ENCODE measurements around the gene HNRNPU. TPM values are rescaled to one million over a fixed set of nuclear protein-coding genes. Genes with fewer than 3 reads are reported as not detected.

The HNRNPU gene
- total and polyA plus RNA-seq, 2 of the 13 experiments (the other 11 are each of a cell fraction or from before 2014, with no cell fraction given), result 101 to 508 TPM

DNA sequence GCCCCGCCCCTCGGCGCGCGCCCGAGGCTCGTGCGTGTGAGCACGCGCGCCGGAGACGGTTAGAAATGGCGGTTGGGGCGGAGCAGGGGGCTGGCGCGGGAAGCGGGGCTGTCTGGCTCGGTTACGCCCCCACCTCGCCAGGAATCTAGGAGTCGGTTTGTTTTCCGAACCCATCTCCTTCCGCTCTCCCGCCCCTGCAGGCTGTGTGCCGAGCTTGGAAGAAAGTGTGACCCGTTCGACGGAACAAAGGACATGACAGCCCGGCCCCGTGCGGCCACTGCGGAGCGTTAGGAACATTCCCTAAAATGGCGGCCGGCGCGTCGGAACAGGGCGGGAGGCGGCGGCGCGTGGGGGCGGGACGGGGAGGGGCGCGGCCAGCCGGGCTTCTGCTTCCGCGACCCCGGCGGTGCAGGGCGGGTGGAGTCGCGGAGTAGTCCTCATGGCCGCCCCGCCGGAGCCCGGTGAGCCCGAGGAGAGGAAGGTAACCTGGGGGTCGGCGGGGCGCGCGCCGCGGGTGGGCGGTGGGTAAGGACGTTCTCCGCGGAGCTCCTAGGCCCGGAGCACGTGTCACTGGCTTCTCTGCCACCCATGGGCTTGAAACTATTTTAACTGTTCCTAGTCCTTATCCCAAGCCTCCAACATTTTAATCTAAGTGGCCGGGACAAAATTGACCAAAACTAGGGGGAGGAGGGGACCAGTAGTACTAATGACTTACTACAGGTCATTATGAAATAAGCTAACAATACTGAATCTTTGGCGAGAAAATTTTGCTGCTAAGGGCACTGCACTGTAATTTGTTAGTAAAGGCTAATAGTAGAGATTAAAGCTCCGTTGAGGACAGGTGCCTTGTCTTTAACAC is 28.8 kb downstream of the HNRNPU start, which contains the start of gene COX20 (continued):
- TF ChIP-seq KAT8 (CRISPR knock-in tag; IDR thresholded peaks at IDR 0.05), result peak; percentile 88
- no peak for TF ChIP-seq RNF219 (CRISPR knock-in tag; IDR thresholded peaks at IDR 0.05)
- no peak for TF ChIP-seq TAF15 (IDR thresholded peaks at IDR 0.05; ENCODE audit: low read depth, low read length, poor library complexity, severe bottlenecking)
- no peak for TF ChIP-seq RAD51 (IDR thresholded peaks at IDR 0.05; ENCODE audit: borderline replicate concordance)
- TF ChIP-seq BRD4 (CRISPR knock-in tag; IDR thresholded peaks at IDR 0.05), result no peak; the same call in 1 of the 2 replicates
- TF ChIP-seq SP1 (IDR thresholded peaks at IDR 0.05), result no peak
- TF ChIP-seq SP1 (CRISPR knock-in tag; IDR thresholded peaks at IDR 0.05), result peak; percentile 65
- no peak; the same call in 1 of the 2 replicates for TF ChIP-seq ZNF629 (CRISPR knock-in tag; conservative IDR thresholded peaks at IDR 0.05)
- TF ChIP-seq, protein P1, sequence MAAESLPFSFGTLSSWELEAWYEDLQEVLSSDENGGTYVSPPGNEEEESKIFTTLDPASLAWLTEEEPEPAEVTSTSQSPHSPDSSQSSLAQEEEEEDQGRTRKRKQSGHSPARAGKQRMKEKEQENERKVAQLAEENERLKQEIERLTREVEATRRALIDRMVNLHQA (CRISPR knock-in tag; IDR thresholded peaks at IDR 0.05), result no peak
- TF ChIP-seq ZMYM2 (CRISPR knock-in tag; IDR thresholded peaks at IDR 0.05), result no peak
- TF ChIP-seq, protein P2, sequence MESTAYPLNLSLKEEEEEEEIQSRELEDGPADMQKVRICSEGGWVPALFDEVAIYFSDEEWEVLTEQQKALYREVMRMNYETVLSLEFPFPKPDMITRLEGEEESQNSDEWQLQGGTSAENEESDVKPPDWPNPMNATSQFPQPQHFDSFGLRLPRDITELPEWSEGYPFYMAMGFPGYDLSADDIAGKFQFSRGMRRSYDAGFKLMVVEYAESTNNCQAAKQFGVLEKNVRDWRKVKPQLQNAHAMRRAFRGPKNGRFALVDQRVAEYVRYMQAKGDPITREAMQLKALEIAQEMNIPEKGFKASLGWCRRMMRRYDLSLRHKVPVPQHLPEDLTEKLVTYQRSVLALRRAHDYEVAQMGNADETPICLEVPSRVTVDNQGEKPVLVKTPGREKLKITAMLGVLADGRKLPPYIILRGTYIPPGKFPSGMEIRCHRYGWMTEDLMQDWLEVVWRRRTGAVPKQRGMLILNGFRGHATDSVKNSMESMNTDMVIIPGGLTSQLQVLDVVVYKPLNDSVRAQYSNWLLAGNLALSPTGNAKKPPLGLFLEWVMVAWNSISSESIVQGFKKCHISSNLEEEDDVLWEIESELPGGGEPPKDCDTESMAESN (CRISPR knock-in tag; conservative IDR thresholded peaks at IDR 0.05), result 0 out of 2 replicates have a peak, but pooled peaks have one; percentile 15
- TF ChIP-seq ZBTB20 (CRISPR knock-in tag; IDR thresholded peaks at IDR 0.05; ENCODE audit: borderline replicate concordance, low read depth), result peak; percentile 49; the same call in 1 of the 2 replicates
- TF ChIP-seq GATA4 (IDR thresholded peaks at IDR 0.05; ENCODE audit: borderline replicate concordance, low read depth), result no peak
- TF ChIP-seq, protein P3, sequence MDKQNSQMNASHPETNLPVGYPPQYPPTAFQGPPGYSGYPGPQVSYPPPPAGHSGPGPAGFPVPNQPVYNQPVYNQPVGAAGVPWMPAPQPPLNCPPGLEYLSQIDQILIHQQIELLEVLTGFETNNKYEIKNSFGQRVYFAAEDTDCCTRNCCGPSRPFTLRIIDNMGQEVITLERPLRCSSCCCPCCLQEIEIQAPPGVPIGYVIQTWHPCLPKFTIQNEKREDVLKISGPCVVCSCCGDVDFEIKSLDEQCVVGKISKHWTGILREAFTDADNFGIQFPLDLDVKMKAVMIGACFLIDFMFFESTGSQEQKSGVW (CRISPR knock-in tag; IDR thresholded peaks at IDR 0.05; ENCODE audit: borderline replicate concordance), result no peak
- TF ChIP-seq DMAP1 (CRISPR knock-in tag; IDR thresholded peaks at IDR 0.05), result peak; percentile 95
- peak; percentile 30; the same call in 1 of the 2 replicates for TF ChIP-seq GATAD1 (CRISPR knock-in tag; IDR thresholded peaks at IDR 0.05)
- no peak for TF ChIP-seq JARID2 (CRISPR knock-in tag; IDR thresholded peaks at IDR 0.05; ENCODE audit: insufficient replicate concordance)
- no peak for TF ChIP-seq XRCC5 (optimal IDR thresholded peaks at IDR 0.05; ENCODE audit: low read length)
- 0 out of 2 replicates have a peak, but pooled peaks have one; percentile 20 for TF ChIP-seq ZNF292 (CRISPR knock-in tag; IDR thresholded peaks at IDR 0.05; ENCODE audit: borderline replicate concordance, low read depth)
- no peak for TF ChIP-seq HNF4G (IDR thresholded peaks at IDR 0.05; ENCODE audit: borderline replicate concordance, low read depth, low read length)
- no peak for TF ChIP-seq HNF4G (CRISPR knock-in tag; IDR thresholded peaks at IDR 0.05; ENCODE audit: borderline replicate concordance, low read depth)
- TF ChIP-seq, protein P4, sequence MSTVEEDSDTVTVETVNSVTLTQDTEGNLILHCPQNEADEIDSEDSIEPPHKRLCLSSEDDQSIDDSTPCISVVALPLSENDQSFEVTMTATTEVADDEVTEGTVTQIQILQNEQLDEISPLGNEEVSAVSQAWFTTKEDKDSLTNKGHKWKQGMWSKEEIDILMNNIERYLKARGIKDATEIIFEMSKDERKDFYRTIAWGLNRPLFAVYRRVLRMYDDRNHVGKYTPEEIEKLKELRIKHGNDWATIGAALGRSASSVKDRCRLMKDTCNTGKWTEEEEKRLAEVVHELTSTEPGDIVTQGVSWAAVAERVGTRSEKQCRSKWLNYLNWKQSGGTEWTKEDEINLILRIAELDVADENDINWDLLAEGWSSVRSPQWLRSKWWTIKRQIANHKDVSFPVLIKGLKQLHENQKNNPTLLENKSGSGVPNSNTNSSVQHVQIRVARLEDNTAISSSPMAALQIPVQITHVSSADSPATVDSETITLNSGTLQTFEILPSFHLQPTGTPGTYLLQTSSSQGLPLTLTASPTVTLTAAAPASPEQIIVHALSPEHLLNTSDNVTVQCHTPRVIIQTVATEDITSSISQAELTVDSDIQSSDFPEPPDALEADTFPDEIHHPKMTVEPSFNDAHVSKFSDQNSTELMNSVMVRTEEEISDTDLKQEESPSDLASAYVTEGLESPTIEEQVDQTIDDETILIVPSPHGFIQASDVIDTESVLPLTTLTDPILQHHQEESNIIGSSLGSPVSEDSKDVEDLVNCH (CRISPR knock-in tag; IDR thresholded peaks at IDR 0.05), result no peak
- peak; percentile 84; the same call in 1 of the 2 replicates for TF ChIP-seq ZSCAN31 (CRISPR knock-in tag; IDR thresholded peaks at IDR 0.05; ENCODE audit: low read depth)

Data from HepG2 (cell line).